Vagina (tissue), 2 donors: ENCODE measurements around the gene KCNE3.

Experiments used
- CTCF ChIP-seq, 3 experiments: fragments of 450-650 bp in 2 of 3; fragments of 200-600 bp in 1 of 3; sonication (generic) in 1 of 3; IDR thresholded peaks; one replicate each; pipeline ENCODE4 v1.5.1; 2017 to 2019; ENCODE audit warnings: antibody characterized with exemption in 3 of 3, mild to moderate bottlenecking in 2 of 3, moderate library complexity in 2 of 3
- POLR2A ChIP-seq, 2 donors: fragments of 450-650 bp; IDR thresholded peaks; one replicate each; pipeline ENCODE4 v1.6.1; 2017; ENCODE audit warnings: antibody characterized with exemption in 2 of 2, mild to moderate bottlenecking in 2 of 2, moderate library complexity in 2 of 2

DNA sequence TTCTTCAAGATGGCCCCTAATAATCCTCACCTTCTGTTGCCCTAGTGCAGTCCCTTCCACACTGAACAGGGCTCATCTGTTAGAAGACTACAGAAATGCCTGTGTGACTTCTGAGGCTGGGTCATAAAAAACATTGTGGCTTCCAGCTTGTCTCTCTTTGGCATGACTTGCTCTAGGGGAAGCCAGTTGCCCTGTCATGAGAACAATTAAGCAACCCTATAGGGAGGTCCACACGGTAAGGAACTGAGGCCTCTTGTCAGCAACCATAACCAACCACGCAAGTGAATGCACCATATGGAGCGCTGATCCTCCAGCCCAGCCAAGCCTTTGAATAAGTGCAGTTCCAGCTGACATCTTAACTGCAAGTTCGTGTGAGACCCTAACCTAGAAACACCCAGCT lies 23.6 kb upstream of the KCNE3 start:
- TF ChIP-seq CTCF (IDR thresholded peaks at IDR 0.05) (no peak), POLR2A (IDR thresholded peaks at IDR 0.05) (no peak)
